ENCODE results near the gene SEMA4A. TPM values are rescaled to one million over a fixed set of nuclear protein-coding genes. Genes with fewer than 3 reads are reported as not detected.
"Not testable (repeated sequence)": the region's sequence is repeated elsewhere in the genome, so short reads cannot be mapped to it uniquely, and the experiment has no call there.

Gene SEMA4A
- total RNA-seq, 2 donors from 2014 or later, result 22.9 to 44.9 TPM

GRCh38 chr1:156176610-156177210 lies 23.3 kb downstream of the SEMA4A start:
- Histone ChIP-seq H3K4me3 (no peak overlapping the region), H3K9me3 (no peaks in the 10 kb centered on the region), H3K36me3 (peaks cover 0 to 4% of the 10 kb centered on the region in 2 donors), H3K27ac (no peak overlapping the region), H3K27me3 (replicated peaks; ENCODE audit: insufficient read depth) (no peaks in the 10 kb centered on the region), H3K4me1 (replicated peaks) (no peaks in the 10 kb centered on the region)
- 93% methylated on average over 10 of the region's 12 CpGs for WGBS
- no peak for DNase-seq (ENCODE audit: low spot score)
- TF ChIP-seq POLR2A (IDR thresholded peaks at IDR 0.05), result no peak
- no peak for TF ChIP-seq POLR2AphosphoS5 (IDR thresholded peaks at IDR 0.05)
- TF ChIP-seq CTCF (IDR thresholded peaks at IDR 0.05), result no peak
- intact Hi-C loops (cut with DNase I), result no loop called here

GRCh38 chr1:156177919-156178654 lies 24.7 kb downstream of the SEMA4A start:
- WGBS, result 79% methylated on average over 7 of the region's 7 CpGs
- Histone ChIP-seq H3K27me3 (replicated peaks; ENCODE audit: insufficient read depth) (no peaks in the 10 kb centered on the region), H3K4me3 (no peak overlapping the region), H3K27ac (no peak overlapping the region), H3K4me1 (replicated peaks) (no peaks in the 10 kb centered on the region), H3K36me3 (no peaks in the 10 kb centered on the region), H3K9me3 (no peaks in the 10 kb centered on the region)
- no peak for DNase-seq (ENCODE audit: low spot score)
- no peak for TF ChIP-seq POLR2A (IDR thresholded peaks at IDR 0.05)
- TF ChIP-seq POLR2AphosphoS5 (IDR thresholded peaks at IDR 0.05), result no peak
- no peak for TF ChIP-seq CTCF (IDR thresholded peaks at IDR 0.05)
- intact Hi-C loops (cut with DNase I), result no loop called here

- no peak overlapping the region for H3K27ac ChIP-seq
- H3K27me3 ChIP-seq (replicated peaks; ENCODE audit: insufficient read depth), result no peaks in the 10 kb centered on the region
- no peaks in the 10 kb centered on the region for H3K9me3 ChIP-seq
- no peaks in the 10 kb centered on the region for H3K4me1 ChIP-seq (replicated peaks)
- no peak for TF ChIP-seq CTCF (IDR thresholded peaks at IDR 0.05)
- TF ChIP-seq POLR2AphosphoS5 (IDR thresholded peaks at IDR 0.05), result no peak
- TF ChIP-seq POLR2A (IDR thresholded peaks at IDR 0.05), result no peak
- H3K36me3 ChIP-seq, result no peaks in the 10 kb centered on the region
- intact Hi-C loops (cut with DNase I), result no loop called here
- no peak for DNase-seq (ENCODE audit: low spot score)
- H3K4me3 ChIP-seq, result no peak overlapping the region
- WGBS, result 94% methylated on average over 3 of the region's 3 CpGs
Observed at GRCh38 chr1:156180471-156180870, 27.1 kb downstream of the SEMA4A start.

DNA sequence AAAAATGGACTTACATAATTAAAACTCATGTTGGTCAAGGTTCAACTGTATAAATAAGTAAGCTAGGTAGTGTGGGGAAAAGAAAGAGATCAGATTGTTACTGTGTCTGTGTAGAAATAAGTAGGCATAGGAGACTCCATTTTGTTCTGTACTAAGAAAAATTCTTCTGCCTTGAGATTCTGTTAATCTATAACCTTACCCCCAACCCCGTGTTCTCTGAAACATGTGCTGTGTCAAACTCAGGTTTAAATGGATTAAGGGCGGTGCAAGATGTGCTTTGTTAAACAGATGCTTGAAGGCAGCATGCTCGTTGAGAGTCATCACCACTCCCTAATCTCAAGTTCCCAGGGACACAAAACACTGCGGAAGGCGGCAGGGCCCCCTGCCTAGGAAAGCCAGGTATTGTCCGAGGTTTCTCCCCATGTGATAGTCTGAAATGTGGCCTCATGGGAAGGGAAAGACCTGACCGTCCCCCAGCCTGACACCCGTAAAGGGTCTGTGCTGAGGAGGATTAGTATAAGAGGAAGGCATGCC lies 28.1 kb downstream of the SEMA4A start:
- WGBS, result 43% methylated on average over 7 of the region's 8 CpGs
- H3K4me3 ChIP-seq; H3K36me3 ChIP-seq; intact Hi-C loops (cut with DNase I); H3K27ac ChIP-seq; H3K9me3 ChIP-seq; DNase-seq (ENCODE audit: low spot score); H3K27me3 ChIP-seq (replicated peaks; ENCODE audit: insufficient read depth); H3K4me1 ChIP-seq (replicated peaks): not testable (repeated sequence)

DNA sequence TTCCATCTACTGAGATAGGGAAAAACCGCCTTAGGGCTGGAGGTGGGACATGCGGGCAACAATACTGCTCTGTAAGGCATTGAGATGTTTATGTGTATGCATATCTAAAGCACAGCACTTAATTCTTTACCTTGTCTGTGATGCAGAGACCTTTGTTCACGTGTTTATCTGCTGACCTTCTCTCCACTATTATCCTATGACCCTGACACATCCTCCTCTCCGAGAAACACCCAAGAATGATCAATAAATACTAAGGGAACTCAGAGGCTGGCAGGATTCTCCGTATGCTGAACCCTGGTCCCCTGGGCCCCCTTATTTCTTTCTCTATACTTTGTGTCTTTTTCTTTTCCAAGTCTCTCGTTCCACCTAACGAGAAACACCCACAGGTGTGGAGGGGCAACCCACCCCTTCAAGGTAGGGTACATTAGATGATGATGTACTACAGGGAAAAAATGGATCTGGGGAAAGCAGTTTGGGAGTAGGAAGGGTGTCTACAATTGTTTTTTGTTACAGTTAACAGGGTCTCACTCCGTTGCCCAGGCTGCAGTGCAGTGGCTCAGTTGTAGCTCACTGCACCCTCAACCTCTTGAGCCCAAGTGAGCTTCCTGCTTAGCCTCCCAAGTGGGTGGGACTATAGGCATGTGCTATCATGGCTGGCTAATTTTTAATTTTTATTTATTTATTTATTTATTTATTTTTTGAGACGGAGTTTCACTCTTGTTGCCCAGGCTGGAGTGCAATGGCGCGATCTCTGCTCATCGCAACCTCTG lies 28.8 kb downstream of the SEMA4A start:
- H3K27ac ChIP-seq; H3K4me1 ChIP-seq (replicated peaks); H3K27me3 ChIP-seq (replicated peaks; ENCODE audit: insufficient read depth); H3K9me3 ChIP-seq; intact Hi-C loops (cut with DNase I); DNase-seq (ENCODE audit: low spot score); H3K4me3 ChIP-seq; H3K36me3 ChIP-seq: not testable (repeated sequence)
- 76% methylated on average over 12 of the region's 12 CpGs for WGBS

- H3K36me3 ChIP-seq; H3K9me3 ChIP-seq; H3K4me3 ChIP-seq; H3K27me3 ChIP-seq (replicated peaks; ENCODE audit: insufficient read depth); H3K27ac ChIP-seq; DNase-seq (ENCODE audit: low spot score); H3K4me1 ChIP-seq (replicated peaks); intact Hi-C loops (cut with DNase I): not testable (repeated sequence)
- 94% methylated on average over 2 of the region's 2 CpGs for WGBS
Observed at GRCh38 chr1:156186347-156187177, 33.2 kb downstream of the SEMA4A start.

GRCh38 chr1:156190265-156190664 lies 36.9 kb downstream of the SEMA4A start:
- H3K36me3 ChIP-seq; H3K4me3 ChIP-seq; H3K4me1 ChIP-seq (replicated peaks); H3K27ac ChIP-seq; DNase-seq (ENCODE audit: low spot score); H3K27me3 ChIP-seq (replicated peaks; ENCODE audit: insufficient read depth); intact Hi-C loops (cut with DNase I); H3K9me3 ChIP-seq: not testable (repeated sequence)
- 79% methylated on average over 4 of the region's 4 CpGs for WGBS
